ENCODE data around the gene GJE1.
"Not testable (repeated sequence)": the region's sequence is repeated elsewhere in the genome, so short reads cannot be mapped to it uniquely, and the experiment has no call there.

The GJE1 gene, protein sequence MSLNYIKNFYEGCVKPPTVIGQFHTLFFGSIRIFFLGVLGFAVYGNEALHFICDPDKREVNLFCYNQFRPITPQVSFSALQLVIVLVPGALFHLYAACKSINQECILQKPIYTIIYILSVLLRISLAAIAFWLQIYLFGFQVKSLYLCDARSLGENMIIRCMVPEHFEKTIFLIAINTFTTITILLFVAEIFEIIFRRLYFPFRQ

DNA sequence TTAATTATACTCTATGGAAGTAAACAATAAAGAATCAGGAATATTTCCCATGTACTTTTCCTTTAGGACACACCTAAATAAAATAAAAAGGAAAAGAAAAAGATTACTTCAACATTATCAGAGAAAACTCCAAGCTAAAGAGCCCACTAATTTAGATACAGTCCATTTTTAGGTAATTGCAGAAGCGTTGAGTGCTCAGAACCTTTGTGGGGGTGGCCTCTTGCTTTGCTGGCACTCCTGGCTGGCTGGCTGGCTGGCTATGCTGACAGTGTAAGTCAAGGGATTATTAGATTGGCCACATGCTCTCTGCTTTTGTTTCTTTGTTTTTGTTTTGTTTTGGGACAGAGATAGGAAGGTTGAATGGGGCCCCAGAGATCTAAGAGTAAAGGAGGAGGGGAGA lies at the start of gene GJE1:
GJE1 (plus strand) TSS at position 301 of the 400 bp plus-strand sequence. CDS start 234 bp downstream, outside the sequence.
- DNase-seq: no peak

DNA sequence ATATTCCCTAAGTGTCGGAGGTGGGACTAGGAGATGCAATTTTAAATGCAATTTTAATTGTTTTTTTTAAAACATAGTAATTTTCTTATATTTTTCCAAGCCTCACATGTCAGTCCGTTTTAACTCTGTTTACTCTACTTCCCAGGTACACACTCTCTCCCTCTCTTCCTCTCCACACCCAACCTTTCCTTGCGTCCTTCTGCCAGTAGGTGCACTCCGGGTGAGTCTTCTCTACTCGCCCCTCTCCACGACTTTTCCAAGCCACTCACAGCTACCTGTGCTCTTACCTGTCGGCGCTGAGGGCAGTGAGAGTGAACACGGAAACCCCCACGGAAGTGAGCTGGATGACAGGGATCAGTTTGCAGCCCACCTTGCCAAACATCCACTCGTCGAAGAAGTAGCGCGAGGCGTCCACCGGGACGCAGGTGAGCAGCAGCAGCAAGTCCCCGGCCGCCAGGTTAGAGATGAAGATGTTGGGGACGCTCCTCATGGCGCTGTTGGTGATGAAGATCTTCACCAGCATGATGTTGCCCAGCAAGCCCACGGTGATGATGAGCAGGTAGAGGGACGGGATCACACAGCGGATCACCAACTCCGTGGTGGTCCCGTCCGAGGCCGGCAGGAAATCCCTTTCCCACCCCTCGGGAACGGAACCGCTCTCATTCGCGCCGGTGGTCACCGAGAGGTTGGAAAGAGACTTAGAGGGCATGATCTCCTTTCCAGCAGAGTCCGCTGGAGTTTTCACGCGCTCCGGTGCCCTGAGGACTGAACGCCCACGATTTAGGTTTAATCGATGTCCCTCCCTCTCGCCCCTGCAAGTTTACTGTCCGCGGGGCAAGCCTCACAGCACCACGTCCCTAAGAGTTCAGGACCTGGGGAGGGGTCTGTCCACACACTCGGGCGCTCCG lies 44.5 kb upstream of the GJE1 start:
- DNase-seq: no peak

- peak in 1 of 2 experiments; percentile 17 for DNase-seq
Observed at GRCh38 chr6:142088858-142089216, 43.9 kb upstream of the GJE1 start.

GRCh38 chr6:142104820-142105219 lies 27.9 kb upstream of the GJE1 start:
- not testable (repeated sequence) for DNase-seq

DNA sequence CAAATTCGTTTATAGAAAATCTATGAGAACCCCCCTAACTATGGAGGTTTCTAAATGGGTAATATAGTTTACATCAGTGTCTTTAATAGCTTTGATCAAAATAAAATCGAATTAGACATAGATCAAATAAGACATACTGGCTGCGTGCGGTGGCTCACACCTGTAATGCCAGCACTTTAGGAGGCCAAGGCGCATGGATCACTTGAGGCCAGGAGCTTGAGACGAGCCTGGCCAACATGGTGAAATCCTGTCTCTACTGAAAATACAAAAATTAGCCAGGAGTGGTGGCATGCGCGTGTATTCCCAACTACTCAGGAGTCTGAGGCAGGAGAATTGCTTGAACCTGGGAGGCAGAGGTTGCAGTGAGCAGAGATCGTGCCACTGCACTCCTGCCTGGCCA lies 21.9 kb upstream of the GJE1 start:
- not testable (repeated sequence) for DNase-seq

GRCh38 chr6:142112451-142113061 lies 20.2 kb upstream of the GJE1 start:
- peak; percentile 81 to 85 for DNase-seq

DNA sequence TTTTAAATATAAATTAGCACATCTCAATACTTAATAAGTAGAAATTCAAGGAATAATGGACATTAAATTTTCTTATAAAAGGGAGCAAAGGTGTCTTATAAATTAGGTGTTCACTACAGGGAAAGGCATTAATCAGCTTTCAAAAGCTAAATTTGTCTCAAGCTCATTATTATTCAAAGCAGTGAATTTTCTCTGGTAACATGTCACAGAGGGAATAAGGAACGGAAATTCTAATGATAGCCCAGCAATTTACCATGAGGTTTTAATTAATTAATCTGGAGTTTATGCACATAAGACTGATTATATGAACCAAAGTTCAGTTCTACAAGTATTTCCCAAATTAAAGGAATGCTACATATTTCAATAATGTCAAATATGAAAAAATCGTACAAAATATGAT lies 15.4 kb upstream of the GJE1 start:
- DNase-seq: no peak

GRCh38 chr6:142118328-142118727 lies 14.4 kb upstream of the GJE1 start:
- DNase-seq: no peak

GRCh38 chr6:142118925-142119324 lies 13.8 kb upstream of the GJE1 start:
- DNase-seq: no peak

DNA sequence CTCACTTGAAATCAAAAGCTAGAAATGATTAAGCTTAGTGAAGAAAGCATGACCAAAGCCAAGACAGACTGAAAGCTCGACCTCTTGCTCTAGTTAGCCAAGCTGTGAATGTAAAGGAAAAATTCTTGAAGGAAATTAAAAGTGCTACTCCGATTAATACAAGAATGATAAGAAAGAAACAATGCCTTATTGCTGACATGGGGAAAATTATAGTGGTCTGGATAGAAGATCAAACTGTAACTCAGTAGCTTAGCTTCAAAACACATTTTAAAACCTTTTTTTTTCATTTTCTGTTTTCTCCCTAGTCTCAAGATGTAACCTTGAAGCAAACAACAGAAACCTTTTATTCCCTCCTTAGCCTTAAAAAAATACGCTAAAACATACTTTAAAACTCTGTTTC lies 11.4 kb upstream of the GJE1 start:
- DNase-seq: no peak

GRCh38 chr6:142130814-142131213 lies 1.9 kb upstream of the GJE1 start:
- DNase-seq: no peak

DNA sequence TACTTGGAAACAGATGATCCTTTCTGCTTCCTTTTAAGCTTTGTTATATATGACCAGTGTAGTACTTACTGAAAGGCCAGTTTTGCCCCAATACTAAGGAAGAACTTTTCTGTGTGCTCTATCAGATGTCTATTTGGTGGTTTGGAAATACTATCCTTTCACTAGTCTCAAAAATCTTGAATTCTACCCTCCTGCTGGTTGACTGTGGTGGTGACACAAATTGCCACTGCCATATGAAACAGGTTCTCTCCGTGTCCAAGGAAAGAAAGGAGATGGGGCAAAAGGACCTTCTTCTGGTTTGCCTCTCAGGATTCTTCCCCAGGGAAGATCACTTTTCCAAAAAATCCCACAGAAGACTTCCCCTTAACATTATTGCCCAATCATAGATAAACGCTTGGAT lies 6.2 kb downstream of the GJE1 start:
- no peak for DNase-seq

DNA sequence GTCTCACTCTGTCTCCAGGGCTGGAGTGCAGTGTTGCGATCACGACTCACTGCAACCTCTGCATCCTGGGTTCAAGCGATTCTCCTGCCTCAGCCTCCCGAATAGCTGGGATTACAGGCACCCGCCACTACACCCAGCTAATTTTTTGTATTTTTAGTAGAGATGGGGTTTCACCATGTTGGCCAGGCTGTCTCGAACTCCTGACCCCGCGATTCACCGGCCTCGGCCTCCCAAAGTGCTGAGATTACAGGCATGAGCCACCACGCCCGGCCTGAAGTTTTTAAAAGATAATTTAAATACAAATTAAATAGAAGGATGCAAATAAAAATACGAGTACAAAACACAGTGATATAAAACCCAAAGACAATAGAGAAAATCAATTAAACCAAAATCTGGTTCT lies 8.8 kb downstream of the GJE1 start:
- not testable (repeated sequence) for DNase-seq

DNA sequence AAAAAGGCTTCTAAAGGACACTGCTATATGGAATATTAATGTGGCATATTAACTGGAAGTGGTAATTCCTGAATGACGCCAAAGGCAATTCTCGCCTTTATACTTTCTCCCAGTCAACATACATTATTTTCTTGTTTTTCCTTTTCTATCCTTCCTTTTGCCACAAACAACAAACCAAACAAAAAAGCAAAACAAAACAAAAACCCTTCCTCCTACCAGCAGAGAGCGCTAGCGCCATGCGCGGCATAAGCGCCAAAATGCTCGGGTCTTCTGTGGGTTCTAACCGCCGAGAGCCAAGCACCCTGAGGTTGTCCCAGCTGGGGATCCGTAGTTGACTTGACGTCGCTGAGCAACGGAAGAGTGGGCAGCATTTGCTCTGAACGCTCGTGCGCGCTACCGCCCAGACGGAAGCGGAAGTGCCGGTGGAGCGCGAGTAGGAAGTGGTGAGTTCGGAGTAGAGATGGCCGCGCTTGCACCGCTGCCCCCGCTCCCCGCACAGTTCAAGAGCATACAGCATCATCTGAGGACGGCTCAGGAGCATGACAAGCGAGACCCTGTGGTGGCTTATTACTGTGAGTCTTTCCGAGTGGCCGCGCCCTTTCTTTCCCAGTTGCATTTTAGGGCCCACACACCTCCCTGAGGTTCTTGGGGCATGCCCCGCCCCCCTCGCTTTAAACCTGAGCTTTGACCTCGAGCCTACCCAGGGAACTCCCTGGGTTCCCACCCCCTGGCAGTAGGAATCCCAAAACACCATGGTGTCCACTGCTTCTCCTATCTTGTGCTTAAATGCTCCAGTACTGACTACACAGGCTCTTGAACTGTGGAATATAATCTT lies 14.3 kb downstream of the GJE1 start, which contains the start of the genes NMBR and VTA1:
NMBR (minus strand) TSS at position 295 of the 835 bp plus-strand sequence. CDS start 58,464 bp downstream, outside the sequence.
VTA1 (plus strand) TSS at position 436 of the 835 bp plus-strand sequence; CDS start at position 461, 25 bp downstream.
- DNase-seq: peak; percentile 91 to 95

GRCh38 chr6:142152746-142153145 lies 20.0 kb downstream of the GJE1 start:
- no peak for DNase-seq

GRCh38 chr6:142153196-142153595 lies 20.5 kb downstream of the GJE1 start:
- DNase-seq: no peak

DNA sequence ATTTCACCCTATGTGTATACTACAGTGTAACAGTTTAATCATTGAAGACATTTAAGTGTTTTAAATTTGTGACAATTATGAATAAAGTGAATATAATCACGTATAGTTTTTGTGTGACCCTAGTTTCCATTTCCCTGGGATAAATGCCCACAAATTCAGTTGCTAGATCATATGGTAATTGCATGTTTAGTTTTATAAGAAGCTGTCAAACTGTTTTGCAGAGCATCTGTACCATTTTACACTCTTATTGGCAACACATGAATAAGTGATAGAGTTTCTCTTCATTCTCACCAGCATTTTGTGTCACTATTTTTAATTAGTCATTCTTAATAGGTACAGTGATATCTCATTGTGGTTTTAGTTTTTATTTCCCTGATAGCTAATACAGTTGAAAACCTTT lies 21.6 kb downstream of the GJE1 start:
- DNase-seq: no peak

GRCh38 chr6:142155091-142155490 lies 22.4 kb downstream of the GJE1 start:
- no peak for DNase-seq

- no peak for DNase-seq
Observed at GRCh38 chr6:142155895-142156757, 23.4 kb downstream of the GJE1 start.

GRCh38 chr6:142156758-142157068 lies 24.0 kb downstream of the GJE1 start:
- DNase-seq: not testable (repeated sequence)

DNA sequence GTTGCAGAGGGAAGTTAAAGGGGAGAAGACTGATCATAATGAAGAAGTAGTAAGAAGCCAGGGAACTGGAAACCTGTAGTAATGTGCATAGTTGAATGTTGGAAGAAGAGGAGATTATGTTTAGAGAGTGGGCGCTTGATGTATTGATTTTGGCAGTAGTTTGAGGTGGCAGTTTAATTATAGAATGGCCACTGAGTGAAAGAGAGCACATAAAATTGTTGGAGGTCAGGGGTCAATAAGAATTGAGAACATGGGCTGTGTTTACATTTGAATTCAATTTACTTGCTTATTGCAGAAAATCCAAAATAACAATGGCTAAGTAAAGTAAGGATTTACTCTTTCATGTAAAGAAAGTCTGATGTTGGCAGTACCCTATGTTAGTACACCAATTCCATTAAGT lies 30.1 kb downstream of the GJE1 start:
- DNase-seq: no peak

- DNase-seq: no peak
Observed at GRCh38 chr6:142165227-142165626, 32.5 kb downstream of the GJE1 start.
